Measurements from ENCODE around the gene PILRA.
A peak's percentile ranks its signal among the peaks of the same experiment; 100 is the strongest.
"Not testable (repeated sequence)": the region's sequence is repeated elsewhere in the genome, so short reads cannot be mapped to it uniquely, and the experiment has no call there.

Gene PILRA

GRCh38 chr7:100432053-100432452 is 58.8 kb downstream of the PILRA start:
- H3K4me1 ChIP-seq (ENCODE audit: control insufficient read depth, insufficient read depth, low read length), result peaks cover 36% of the 10 kb centered on the region
- no peak for DNase-seq (ENCODE audit: low read depth)
- no peaks in the 10 kb centered on the region for H3K27me3 ChIP-seq (replicated peaks; ENCODE audit: control insufficient read depth, insufficient read depth, low read length)
- H3K36me3 ChIP-seq (ENCODE audit: control insufficient read depth, insufficient read depth, low read length, severe bottlenecking), result peaks cover 30% of the 10 kb centered on the region
- peak overlapping the region; percentile 30 for H3K4me3 ChIP-seq (ENCODE audit: low read length)
- H3K9ac ChIP-seq (ENCODE audit: low read length), result peak overlapping the region; percentile 40
- no peaks in the 10 kb centered on the region for H3K9me3 ChIP-seq (ENCODE audit: control insufficient read depth, low read length)

GRCh38 chr7:100432621-100433275 is 59.5 kb downstream of the PILRA start:
- Histone ChIP-seq H3K4me3 (ENCODE audit: low read length) (no peak overlapping the region), H3K27me3 (replicated peaks; ENCODE audit: control insufficient read depth, insufficient read depth, low read length) (no peaks in the 10 kb centered on the region), H3K9me3 (ENCODE audit: control insufficient read depth, low read length) (no peaks in the 10 kb centered on the region), H3K9ac (ENCODE audit: low read length) (peak overlapping the region; percentile 40), H3K36me3 (ENCODE audit: control insufficient read depth, insufficient read depth, low read length, severe bottlenecking) (peaks cover 30% of the 10 kb centered on the region), H3K4me1 (ENCODE audit: control insufficient read depth, insufficient read depth, low read length) (peaks cover 34% of the 10 kb centered on the region)
- DNase-seq (ENCODE audit: low read depth), result no peak

- Histone ChIP-seq H3K4me1 (ENCODE audit: control insufficient read depth, insufficient read depth, low read length) (peaks cover 30% of the 10 kb centered on the region), H3K27me3 (replicated peaks; ENCODE audit: control insufficient read depth, insufficient read depth, low read length) (no peaks in the 10 kb centered on the region), H3K36me3 (ENCODE audit: control insufficient read depth, insufficient read depth, low read length, severe bottlenecking) (peaks cover 30% of the 10 kb centered on the region), H3K4me3 (ENCODE audit: low read length) (no peak overlapping the region), H3K9me3 (ENCODE audit: control insufficient read depth, low read length) (no peaks in the 10 kb centered on the region), H3K9ac (ENCODE audit: low read length) (no peak overlapping the region)
- DNase-seq (ENCODE audit: low read depth), result no peak
Measured at GRCh38 chr7:100433276-100433591, 59.9 kb downstream of the PILRA start.

GRCh38 chr7:100433592-100434296 is 60.5 kb downstream of the PILRA start:
- peaks cover 30% of the 10 kb centered on the region for H3K36me3 ChIP-seq (ENCODE audit: control insufficient read depth, insufficient read depth, low read length, severe bottlenecking)
- H3K9me3 ChIP-seq (ENCODE audit: control insufficient read depth, low read length), result no peaks in the 10 kb centered on the region
- H3K9ac ChIP-seq (ENCODE audit: low read length), result peak overlapping the region; percentile 5
- H3K4me1 ChIP-seq (ENCODE audit: control insufficient read depth, insufficient read depth, low read length), result peaks cover 30% of the 10 kb centered on the region
- no peak overlapping the region for H3K4me3 ChIP-seq (ENCODE audit: low read length)
- DNase-seq (ENCODE audit: low read depth), result no peak
- H3K27me3 ChIP-seq (replicated peaks; ENCODE audit: control insufficient read depth, insufficient read depth, low read length), result no peaks in the 10 kb centered on the region

- peaks cover 30% of the 10 kb centered on the region for H3K4me1 ChIP-seq (ENCODE audit: control insufficient read depth, insufficient read depth, low read length)
- DNase-seq (ENCODE audit: low read depth), result no peak
- peaks cover 30% of the 10 kb centered on the region for H3K36me3 ChIP-seq (ENCODE audit: control insufficient read depth, insufficient read depth, low read length, severe bottlenecking)
- no peaks in the 10 kb centered on the region for H3K27me3 ChIP-seq (replicated peaks; ENCODE audit: control insufficient read depth, insufficient read depth, low read length)
- H3K9ac ChIP-seq (ENCODE audit: low read length), result peak overlapping the region; percentile 95
- H3K9me3 ChIP-seq (ENCODE audit: control insufficient read depth, low read length), result no peaks in the 10 kb centered on the region
- H3K4me3 ChIP-seq (ENCODE audit: low read length), result peak overlapping the region; percentile 92
Measured at GRCh38 chr7:100434297-100435144, 61.2 kb downstream of the PILRA start.

- Histone ChIP-seq H3K4me3 (ENCODE audit: low read length) (peak overlapping the region; percentile 92), H3K9ac (ENCODE audit: low read length) (peak overlapping the region; percentile 95), H3K36me3 (ENCODE audit: control insufficient read depth, insufficient read depth, low read length, severe bottlenecking) (peaks cover 30% of the 10 kb centered on the region), H3K27me3 (replicated peaks; ENCODE audit: control insufficient read depth, insufficient read depth, low read length) (no peaks in the 10 kb centered on the region), H3K4me1 (ENCODE audit: control insufficient read depth, insufficient read depth, low read length) (peaks cover 27% of the 10 kb centered on the region), H3K9me3 (ENCODE audit: control insufficient read depth, low read length) (no peaks in the 10 kb centered on the region)
- peak; percentile 61 for DNase-seq (ENCODE audit: low read depth)
Measured at GRCh38 chr7:100435401-100436304, 62.4 kb downstream of the PILRA start.

GRCh38 chr7:100437150-100438100 is 64.1 kb downstream of the PILRA start:
- peaks cover 23% of the 10 kb centered on the region for H3K36me3 ChIP-seq (ENCODE audit: control insufficient read depth, insufficient read depth, low read length, severe bottlenecking)
- H3K9ac ChIP-seq (ENCODE audit: low read length), result peak overlapping the region; percentile 95
- H3K9me3 ChIP-seq (ENCODE audit: control insufficient read depth, low read length), result no peaks in the 10 kb centered on the region
- no peak for DNase-seq (ENCODE audit: low read depth)
- no peaks in the 10 kb centered on the region for H3K27me3 ChIP-seq (replicated peaks; ENCODE audit: control insufficient read depth, insufficient read depth, low read length)
- H3K4me3 ChIP-seq (ENCODE audit: low read length), result peak overlapping the region; percentile 92
- H3K4me1 ChIP-seq (ENCODE audit: control insufficient read depth, insufficient read depth, low read length), result peaks cover 10% of the 10 kb centered on the region

GRCh38 chr7:100438172-100438571 is 64.9 kb downstream of the PILRA start:
- H3K4me3 ChIP-seq (ENCODE audit: low read length), result no peak overlapping the region
- no peaks in the 10 kb centered on the region for H3K9me3 ChIP-seq (ENCODE audit: control insufficient read depth, low read length)
- no peak overlapping the region for H3K9ac ChIP-seq (ENCODE audit: low read length)
- no peaks in the 10 kb centered on the region for H3K27me3 ChIP-seq (replicated peaks; ENCODE audit: control insufficient read depth, insufficient read depth, low read length)
- peaks cover 16% of the 10 kb centered on the region for H3K36me3 ChIP-seq (ENCODE audit: control insufficient read depth, insufficient read depth, low read length, severe bottlenecking)
- H3K4me1 ChIP-seq (ENCODE audit: control insufficient read depth, insufficient read depth, low read length), result peaks cover 8% of the 10 kb centered on the region
- DNase-seq (ENCODE audit: low read depth), result no peak

- not testable (repeated sequence) for H3K9me3 ChIP-seq (ENCODE audit: control insufficient read depth, low read length); DNase-seq (ENCODE audit: low read depth); H3K9ac ChIP-seq (ENCODE audit: low read length); H3K4me3 ChIP-seq (ENCODE audit: low read length); H3K4me1 ChIP-seq (ENCODE audit: control insufficient read depth, insufficient read depth, low read length); H3K27me3 ChIP-seq (replicated peaks; ENCODE audit: control insufficient read depth, insufficient read depth, low read length)
- peaks cover 10% of the 10 kb centered on the region for H3K36me3 ChIP-seq (ENCODE audit: control insufficient read depth, insufficient read depth, low read length, severe bottlenecking)
Measured at GRCh38 chr7:100438731-100439130, 65.4 kb downstream of the PILRA start.

GRCh38 chr7:100439244-100439643 is 66.0 kb downstream of the PILRA start:
- not testable (repeated sequence) for H3K4me1 ChIP-seq (ENCODE audit: control insufficient read depth, insufficient read depth, low read length); H3K36me3 ChIP-seq (ENCODE audit: control insufficient read depth, insufficient read depth, low read length, severe bottlenecking); H3K27me3 ChIP-seq (replicated peaks; ENCODE audit: control insufficient read depth, insufficient read depth, low read length); H3K9ac ChIP-seq (ENCODE audit: low read length); H3K9me3 ChIP-seq (ENCODE audit: control insufficient read depth, low read length); H3K4me3 ChIP-seq (ENCODE audit: low read length); DNase-seq (ENCODE audit: low read depth)
